Hematopoietic multipotent progenitor cell treated with erythropoietin and hydrocortisone succinate and interleukin-3 and kit ligand, for 15 days (in vitro differentiated cells): ENCODE results near the gene PGBD5.

ENCODE experiments used
- DNase-seq: peaks from one replicate; pipeline ENCODE4 v3.0.0-alpha.2; 2015; ENCODE audit warnings: low spot score

Gene PGBD5

DNA sequence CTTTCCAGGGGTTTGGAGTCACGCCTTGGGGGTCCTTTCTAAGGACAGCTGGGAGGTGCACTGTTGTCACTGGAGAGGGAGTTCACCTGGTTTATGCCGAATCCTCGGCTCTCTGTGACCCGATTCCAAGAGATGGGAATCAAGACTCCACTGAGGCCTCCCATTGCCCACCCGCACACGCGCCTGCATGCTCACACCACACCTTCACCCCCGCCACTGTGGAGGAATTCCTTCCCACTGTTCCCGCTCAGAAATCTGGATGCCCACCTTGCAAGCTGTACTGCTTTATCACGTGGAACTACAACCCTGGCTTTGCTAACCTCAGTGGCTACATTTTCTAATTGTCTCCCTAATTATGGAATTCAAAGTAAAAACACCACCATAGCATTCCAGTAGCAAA is 29.2 kb downstream of the PGBD5 start:
- DNase-seq, result no peak

DNA sequence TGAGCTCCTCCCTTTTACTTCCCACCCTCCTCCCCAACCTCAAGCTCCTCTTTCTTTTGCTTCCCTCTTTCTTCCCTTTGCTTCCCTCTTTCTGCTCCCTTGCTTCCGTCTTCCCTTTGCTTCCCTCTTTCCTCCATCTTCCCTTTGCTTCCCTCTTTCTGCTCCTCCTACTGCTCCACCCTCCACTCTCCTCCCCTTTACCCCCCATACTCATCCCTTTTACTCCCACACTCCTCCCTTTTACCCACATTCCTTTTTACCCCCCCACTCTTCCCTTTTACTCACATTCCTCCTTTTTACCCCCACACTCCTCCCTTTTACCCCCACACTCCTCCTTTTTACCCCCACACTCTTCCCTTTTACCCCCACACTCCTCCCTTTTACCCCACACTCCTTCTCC is 30.2 kb downstream of the PGBD5 start:
- no peak for DNase-seq

DNA sequence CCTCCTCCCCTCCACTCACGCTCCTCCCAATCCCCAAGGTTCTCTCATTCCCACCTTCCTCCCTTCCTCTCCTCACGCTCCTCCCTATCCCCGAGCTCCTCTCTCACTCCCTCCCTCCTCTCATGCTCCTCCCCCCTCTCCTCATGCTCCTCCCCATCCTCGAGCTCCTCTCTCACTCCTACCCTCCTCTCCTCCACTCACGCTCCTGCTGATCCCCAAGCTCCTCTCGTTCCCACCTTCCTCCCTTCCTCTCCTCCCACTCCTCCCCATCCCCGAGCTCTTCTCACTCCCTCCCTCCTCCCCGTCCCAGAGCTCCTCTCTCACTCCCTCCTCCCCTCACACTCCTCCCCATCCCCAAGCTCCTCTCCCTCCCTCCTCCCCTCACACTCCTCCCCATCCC is 31.4 kb downstream of the PGBD5 start:
- DNase-seq, result no peak

- no peak for DNase-seq
Measured at GRCh38 chr1:230394134-230394533, 32.0 kb downstream of the PGBD5 start.

GRCh38 chr1:230393722-230394121 is 32.4 kb downstream of the PGBD5 start:
- no peak for DNase-seq

- no peak for DNase-seq
Measured at GRCh38 chr1:230392920-230393521, 33.1 kb downstream of the PGBD5 start.

- no peak for DNase-seq
Measured at GRCh38 chr1:230392536-230392909, 33.6 kb downstream of the PGBD5 start.

- no peak for DNase-seq
Measured at GRCh38 chr1:230391776-230392535, 34.2 kb downstream of the PGBD5 start.

- no peak for DNase-seq
Measured at GRCh38 chr1:230390371-230390770, 35.8 kb downstream of the PGBD5 start.

- DNase-seq, result no peak
Measured at GRCh38 chr1:230387876-230388275, 38.3 kb downstream of the PGBD5 start.

GRCh38 chr1:230387296-230387695 is 38.8 kb downstream of the PGBD5 start:
- DNase-seq, result no peak

DNA sequence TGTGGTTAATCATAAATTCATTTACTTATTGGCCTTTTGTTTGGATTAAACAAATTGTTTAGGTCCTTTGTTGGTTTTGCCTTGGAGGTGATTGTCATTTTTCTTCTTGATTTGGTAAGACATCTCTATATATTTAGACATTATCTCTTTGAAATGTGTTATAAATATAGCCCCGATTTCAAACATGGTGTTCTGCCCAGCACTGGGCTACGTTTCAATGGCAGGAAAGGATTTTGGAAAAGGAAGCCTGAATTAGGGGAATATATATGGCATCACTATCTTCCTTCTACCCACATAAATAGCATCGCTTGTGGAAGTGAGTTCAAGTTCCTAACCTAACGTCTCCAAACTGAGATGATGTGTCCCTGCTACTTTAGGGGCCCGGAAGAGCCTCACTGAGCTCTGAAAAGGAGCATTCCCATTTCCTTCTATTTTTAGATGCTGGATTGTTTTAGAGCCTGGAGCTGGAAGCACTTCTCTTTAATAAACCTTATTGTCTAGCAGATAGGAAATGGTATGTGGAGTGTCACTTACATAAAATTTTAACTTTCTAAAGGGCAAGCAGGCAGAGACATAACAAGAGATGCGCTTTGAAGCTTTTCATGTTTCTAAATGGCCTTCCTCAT is 39.4 kb downstream of the PGBD5 start:
- no peak for DNase-seq

DNA sequence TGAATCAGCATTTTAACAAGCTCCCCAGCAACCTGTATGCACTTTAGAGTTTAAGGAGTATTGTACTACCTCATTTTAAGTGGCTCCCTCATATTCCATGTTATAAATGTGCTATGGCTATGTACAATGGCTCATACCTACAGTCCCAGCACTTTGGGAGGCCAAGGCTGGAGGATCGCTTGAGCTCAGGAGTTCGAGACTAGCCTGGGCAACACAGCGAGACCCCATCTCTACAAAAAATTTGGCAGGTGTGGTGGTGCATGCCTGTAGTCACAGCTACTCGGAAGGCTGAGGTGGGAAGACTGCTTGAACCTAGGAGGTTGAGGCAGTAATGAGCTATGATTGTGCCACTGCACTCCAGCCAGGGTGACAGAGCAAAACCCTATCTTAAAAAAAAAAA is 40.2 kb downstream of the PGBD5 start:
- DNase-seq, result no peak

GRCh38 chr1:230385158-230385450 is 41.0 kb downstream of the PGBD5 start:
- no peak for DNase-seq

DNA sequence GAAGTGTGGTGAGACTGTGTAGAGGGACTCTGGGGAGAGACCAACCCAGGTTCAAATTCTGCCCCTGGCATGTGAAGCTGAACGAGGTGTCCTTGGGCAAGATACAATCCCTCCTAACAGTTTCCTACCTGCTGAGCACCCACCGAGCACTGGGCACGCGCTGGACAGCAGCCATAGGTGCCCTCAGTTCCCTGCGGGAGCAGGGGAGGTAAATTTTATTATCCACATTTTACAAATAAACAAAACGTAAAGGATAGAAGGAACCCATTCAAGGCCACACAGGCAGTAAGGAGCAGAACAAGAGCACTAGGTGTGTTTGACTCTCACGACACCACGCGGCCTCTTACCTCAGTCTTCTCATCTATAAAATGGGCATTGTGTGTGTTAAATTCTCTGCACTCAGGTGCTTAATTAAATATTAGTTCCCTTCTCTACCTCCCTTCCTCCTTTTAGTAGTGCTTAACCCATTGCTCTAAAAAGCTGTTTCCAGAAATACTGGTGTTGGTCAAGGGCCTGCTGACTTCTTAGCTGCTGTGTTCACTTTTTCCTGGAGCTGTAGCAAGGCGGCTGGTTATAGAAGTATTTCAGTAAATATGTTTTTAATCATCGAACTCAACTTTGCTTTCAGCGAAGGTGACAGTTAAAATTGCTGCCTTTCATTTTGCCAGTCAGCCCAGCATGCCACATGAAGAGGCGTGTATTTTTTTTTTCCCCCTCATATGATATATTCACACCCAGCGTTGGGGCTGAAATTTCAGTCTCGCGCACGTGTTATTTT is 41.6 kb downstream of the PGBD5 start:
- no peak for DNase-seq

GRCh38 chr1:230383425-230383824 is 42.7 kb downstream of the PGBD5 start:
- no peak for DNase-seq

DNA sequence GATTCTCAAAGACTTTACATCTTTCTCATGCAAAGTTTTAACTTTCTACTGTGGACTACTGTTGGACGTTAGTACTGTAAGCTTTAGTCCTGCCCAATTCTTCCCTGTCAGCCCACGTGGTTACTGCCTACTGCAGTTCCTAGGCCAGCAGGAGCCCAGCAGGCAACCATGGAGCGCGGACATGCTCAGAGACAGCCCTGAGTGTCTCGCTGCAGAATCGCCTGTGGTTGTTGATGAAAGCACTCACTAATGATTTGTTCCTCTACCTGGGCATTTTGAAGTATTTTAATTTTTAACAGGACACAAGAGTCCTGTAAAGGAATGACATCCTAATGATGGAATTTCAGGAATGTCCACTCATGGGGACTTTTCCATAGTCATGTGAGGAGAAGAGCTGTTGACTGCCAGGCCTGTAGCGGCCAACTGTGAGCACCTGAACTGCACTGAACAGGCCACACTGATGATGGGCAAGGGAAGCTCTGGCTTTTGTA is 44.1 kb downstream of the PGBD5 start:
- no peak for DNase-seq

GRCh38 chr1:230381585-230381984 is 44.5 kb downstream of the PGBD5 start:
- DNase-seq, result no peak

- DNase-seq, result no peak
Measured at GRCh38 chr1:230381049-230381467, 45.1 kb downstream of the PGBD5 start.

- no peak for DNase-seq
Measured at GRCh38 chr1:230379928-230380327, 46.2 kb downstream of the PGBD5 start.

DNA sequence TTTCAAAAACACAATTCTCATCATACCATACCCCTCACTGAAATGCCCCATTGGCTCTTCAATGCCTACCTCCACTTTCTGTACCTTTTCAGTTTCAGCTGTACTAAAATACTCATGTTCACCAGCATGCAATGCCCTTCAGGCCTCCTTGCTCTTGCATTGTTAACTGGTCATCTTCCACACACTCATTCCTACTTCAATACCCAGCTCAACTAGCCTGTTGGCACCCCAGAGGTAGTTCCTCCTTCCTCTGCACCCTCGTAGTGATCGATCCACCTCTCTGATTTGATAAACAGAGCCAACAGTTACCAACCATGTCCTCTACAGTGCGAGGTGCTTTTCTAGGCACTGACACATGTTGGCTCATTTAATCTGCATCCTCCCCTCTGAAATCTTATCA is 46.7 kb downstream of the PGBD5 start:
- DNase-seq, result no peak

- no peak for DNase-seq
Measured at GRCh38 chr1:230377851-230378250, 48.3 kb downstream of the PGBD5 start.

- no peak for DNase-seq
Measured at GRCh38 chr1:230377324-230377723, 48.8 kb downstream of the PGBD5 start.
